GM23338 (cell line): ENCODE measurements around the gene CCDC201.

Experiments used
- EZH2 ChIP-seq: fragments of 200-600 bp; sonication (generic); IDR thresholded peaks from one replicate; pipeline ENCODE4 v1.8.0; 2017; ENCODE audit warnings: antibody characterized with exemption, mild to moderate bottlenecking, low read depth; ENCODE audit not compliant: unreplicated experiment
- NANOG ChIP-seq: IDR thresholded peaks from 2 replicates; pipeline ENCODE4 v1.6.1; 2016; ENCODE audit warnings: antibody characterized with exemption, borderline replicate concordance
- POLR2AphosphoS5 ChIP-seq: IDR thresholded peaks from 2 replicates; pipeline ENCODE4 v1.6.1; 2016; ENCODE audit warnings: antibody characterized with exemption, low read depth
- TF ChIP-seq, protein P1 (sequence below), 2 experiments: fragments of 200-600 bp in 1 of 2; sonication (generic) in 1 of 2; conservative IDR thresholded peaks; 2 replicates each; pipeline versions ENCODE4 v1.5.1 to v1.6.1; 2016 to 2017; ENCODE audit warnings: antibody characterized with exemption in 2 of 2, low read depth in 2 of 2, mild to moderate bottlenecking in 2 of 2, moderate library complexity in 1 of 2
- TF ChIP-seq, protein P2 (sequence below): IDR thresholded peaks from 2 replicates; pipeline ENCODE4 v1.6.1; 2016; ENCODE audit warnings: antibody characterized with exemption

DNA sequence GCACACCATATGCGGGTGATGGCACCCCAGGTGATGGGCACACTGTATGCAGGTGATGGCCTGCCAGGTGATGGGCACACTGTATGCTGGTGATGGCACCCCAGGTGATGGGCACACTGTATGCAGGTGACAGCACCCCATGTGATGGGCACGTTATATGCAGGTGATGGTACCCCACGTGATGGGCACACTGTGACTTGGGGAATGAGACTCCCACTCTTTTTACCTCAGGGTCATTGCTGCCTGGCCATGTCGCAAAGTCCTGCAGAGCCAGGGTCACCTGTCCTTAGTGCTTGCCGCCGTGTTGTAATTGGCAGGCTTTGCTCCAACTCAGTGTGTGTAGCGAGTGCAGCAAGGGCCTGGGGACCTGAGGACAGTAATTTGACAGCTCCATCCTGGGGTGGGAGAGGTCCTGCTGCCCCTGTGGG lies 7.6 kb upstream of the CCDC201 start:
- TF ChIP-seq, protein P1, sequence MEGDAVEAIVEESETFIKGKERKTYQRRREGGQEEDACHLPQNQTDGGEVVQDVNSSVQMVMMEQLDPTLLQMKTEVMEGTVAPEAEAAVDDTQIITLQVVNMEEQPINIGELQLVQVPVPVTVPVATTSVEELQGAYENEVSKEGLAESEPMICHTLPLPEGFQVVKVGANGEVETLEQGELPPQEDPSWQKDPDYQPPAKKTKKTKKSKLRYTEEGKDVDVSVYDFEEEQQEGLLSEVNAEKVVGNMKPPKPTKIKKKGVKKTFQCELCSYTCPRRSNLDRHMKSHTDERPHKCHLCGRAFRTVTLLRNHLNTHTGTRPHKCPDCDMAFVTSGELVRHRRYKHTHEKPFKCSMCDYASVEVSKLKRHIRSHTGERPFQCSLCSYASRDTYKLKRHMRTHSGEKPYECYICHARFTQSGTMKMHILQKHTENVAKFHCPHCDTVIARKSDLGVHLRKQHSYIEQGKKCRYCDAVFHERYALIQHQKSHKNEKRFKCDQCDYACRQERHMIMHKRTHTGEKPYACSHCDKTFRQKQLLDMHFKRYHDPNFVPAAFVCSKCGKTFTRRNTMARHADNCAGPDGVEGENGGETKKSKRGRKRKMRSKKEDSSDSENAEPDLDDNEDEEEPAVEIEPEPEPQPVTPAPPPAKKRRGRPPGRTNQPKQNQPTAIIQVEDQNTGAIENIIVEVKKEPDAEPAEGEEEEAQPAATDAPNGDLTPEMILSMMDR (conservative IDR thresholded peaks at IDR 0.05; ENCODE audit: low read depth in 2 of 2): no peak
- TF ChIP-seq POLR2AphosphoS5 (no peak), EZH2 (no peak), NANOG (no peak)
- TF ChIP-seq, protein P2, sequence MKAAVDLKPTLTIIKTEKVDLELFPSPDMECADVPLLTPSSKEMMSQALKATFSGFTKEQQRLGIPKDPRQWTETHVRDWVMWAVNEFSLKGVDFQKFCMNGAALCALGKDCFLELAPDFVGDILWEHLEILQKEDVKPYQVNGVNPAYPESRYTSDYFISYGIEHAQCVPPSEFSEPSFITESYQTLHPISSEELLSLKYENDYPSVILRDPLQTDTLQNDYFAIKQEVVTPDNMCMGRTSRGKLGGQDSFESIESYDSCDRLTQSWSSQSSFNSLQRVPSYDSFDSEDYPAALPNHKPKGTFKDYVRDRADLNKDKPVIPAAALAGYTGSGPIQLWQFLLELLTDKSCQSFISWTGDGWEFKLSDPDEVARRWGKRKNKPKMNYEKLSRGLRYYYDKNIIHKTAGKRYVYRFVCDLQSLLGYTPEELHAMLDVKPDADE: no peak
